HG02678 (cell line): Measurements from ENCODE around the gene TUBD1.
"Not testable (repeated sequence)": the region's sequence is repeated elsewhere in the genome, so short reads cannot be mapped to it uniquely, and the experiment has no call there.

Experiments used
- ATAC-seq: cut with Tn5 transposase; IDR thresholded peaks from one replicate; pipeline ENCODE4 v1.9.1; 2021; ENCODE audit warnings: mild to moderate bottlenecking, moderate library complexity; ENCODE audit not compliant: unreplicated experiment

Gene TUBD1, protein sequence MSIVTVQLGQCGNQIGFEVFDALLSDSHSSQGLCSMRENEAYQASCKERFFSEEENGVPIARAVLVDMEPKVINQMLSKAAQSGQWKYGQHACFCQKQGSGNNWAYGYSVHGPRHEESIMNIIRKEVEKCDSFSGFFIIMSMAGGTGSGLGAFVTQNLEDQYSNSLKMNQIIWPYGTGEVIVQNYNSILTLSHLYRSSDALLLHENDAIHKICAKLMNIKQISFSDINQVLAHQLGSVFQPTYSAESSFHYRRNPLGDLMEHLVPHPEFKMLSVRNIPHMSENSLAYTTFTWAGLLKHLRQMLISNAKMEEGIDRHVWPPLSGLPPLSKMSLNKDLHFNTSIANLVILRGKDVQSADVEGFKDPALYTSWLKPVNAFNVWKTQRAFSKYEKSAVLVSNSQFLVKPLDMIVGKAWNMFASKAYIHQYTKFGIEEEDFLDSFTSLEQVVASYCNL

DNA sequence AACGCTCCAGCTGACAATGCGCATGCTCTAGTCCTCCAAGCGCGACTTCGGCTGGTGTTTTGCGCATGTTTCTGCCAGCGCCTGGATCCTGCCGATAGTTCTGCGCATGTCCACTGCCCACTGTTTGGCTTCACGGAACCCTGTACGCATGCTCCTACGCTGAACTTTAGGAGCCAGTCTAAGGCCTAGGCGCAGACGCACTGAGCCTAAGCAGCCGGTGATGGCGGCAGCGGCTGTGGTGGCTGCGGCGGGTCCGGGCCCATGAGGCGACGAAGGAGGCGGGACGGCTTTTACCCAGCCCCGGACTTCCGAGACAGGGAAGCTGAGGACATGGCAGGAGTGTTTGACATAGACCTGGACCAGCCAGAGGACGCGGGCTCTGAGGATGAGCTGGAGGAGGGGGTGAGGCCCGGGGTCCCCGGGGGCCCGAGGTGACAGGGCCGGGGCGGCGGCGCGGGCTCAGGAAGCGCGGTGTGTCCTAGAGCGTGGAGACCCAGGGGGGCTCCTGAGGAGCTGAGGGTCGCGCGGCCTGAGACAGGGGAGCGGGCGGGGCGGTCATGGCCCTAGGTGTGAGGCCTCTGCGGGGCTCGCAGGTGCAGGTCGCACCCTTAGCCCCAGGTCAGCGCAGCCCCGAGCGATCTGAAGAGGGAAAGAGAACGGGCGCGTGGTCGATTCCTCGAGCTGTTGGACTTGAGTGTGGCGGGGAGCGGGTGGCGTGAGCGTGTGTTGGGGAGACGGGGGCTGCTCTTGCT lies at the start of gene TUBD1, which contains the start of gene RPS6KB1:
TUBD1 (minus strand) TSS at position 20 of the 752 bp plus-strand sequence. CDS start 1,941 bp downstream, outside the sequence.
RPS6KB1 (plus strand) TSS at position 198 of the 752 bp plus-strand sequence; CDS start at position 262, 64 bp downstream.
- ATAC-seq: peak; percentile 88

DNA sequence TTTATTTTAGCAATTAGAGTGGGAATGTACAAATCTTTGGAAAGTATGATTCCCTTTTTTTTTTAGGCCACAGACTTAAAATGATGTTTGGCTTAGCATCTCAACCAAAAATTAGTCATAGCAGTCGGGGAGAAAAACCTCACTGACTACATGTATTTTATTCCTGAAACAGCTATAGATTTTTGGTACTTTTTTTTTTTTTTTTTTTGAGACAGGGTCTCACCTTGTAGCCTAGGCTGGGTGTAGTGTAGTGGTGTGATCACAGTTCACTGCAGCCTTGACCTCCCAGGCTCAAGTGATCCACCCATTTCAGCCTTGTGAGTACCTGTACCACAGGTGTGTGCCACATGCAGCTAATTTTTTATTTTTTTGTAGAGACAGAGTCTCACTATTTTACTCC lies 48.4 kb upstream of the TUBD1 start:
- ATAC-seq: no peak

DNA sequence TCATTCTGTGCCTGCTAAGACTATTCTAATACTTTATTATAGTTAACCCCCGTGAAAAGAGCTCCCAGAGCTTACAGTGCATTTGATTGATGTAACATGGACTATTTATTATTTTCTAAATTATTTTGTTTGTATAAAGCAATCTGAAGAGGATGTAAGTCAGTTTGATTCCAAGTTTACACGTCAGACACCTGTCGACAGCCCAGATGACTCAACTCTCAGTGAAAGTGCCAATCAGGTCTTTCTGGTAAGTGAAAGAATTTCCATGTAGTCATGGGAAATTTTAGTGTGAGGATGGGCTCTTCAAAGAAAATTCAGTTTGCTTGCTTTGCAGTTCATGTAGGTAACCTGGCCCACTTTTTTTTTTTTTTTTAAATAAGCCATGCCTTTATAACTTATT lies 48.0 kb upstream of the TUBD1 start:
- ATAC-seq: not testable (repeated sequence)

DNA sequence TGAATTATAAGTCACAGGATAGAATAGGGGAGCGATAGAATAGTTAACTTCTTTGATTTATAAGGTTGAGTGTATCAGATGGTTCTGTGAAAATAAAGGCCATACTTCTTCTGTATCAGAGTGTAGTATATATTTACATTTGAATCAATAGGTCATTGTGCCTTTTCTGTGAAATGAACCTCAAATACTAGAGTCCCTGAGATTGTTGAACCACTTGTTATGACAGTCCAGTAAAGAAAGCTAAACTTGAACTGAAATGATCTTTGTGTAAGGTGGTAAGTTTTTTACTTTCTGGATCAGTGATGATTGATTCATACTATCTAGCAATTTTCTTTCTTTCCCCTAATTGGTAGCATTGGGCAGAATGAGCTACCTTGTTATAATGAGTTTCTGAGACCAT lies 40.6 kb upstream of the TUBD1 start:
- not testable (repeated sequence) for ATAC-seq

DNA sequence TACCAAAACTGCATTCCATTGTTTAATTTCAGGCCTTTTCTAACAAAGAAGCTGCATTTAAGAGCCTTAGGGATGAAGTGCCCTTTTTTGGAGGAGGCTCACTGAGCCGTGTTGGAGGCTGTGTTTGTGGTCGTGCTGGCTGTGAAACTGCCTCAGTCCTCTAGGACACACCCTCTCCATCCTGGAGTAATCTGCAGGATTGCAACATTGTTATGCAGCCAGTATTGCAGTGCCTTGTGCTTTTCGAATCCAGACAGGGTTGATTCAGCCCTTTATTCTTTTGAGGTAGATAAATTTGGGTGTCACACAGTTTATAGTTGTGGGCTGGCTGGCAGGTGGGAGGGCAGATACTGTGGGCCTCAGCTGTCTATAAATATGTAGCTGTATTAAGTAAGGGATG lies 38.0 kb upstream of the TUBD1 start:
- not testable (repeated sequence) for ATAC-seq

DNA sequence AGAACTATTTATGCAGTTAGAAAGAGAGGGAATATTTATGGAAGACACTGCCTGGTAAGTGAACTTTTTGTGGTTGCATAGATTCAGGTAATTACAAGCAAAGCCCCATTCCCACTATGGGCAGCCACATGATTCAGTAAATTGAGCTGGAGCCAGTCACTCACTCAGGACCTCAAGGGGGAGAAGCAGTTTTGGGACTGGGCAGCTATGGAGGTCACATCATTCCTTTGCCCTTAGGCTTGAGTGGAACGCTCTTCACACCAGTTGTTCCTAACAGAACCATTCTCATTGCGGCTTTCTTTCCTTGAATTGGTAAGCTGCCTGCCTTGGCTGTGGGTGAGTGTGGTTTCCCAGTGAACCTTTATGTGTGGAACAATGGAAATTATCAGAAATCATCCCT lies 37.4 kb upstream of the TUBD1 start:
- not testable (repeated sequence) for ATAC-seq

DNA sequence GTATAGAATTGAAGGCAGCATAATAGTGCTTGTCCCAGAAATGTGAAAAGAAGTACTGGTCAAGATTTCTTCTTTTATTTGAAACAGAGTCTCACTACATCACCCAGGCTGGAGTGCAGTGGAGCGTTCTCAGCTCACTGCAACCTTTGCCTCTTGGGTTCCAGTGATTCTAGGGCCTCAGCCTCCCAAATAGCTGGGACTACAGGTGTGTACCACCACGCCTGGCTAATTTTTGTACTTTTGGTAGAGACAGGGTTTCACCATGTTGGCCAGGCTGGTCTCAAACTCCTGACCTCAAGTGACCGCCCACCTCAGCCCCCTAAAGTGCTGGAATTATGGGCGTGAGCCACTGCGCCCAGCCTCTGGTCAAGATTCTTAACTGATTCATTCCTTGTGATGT lies 27.9 kb upstream of the TUBD1 start:
- not testable (repeated sequence) for ATAC-seq

DNA sequence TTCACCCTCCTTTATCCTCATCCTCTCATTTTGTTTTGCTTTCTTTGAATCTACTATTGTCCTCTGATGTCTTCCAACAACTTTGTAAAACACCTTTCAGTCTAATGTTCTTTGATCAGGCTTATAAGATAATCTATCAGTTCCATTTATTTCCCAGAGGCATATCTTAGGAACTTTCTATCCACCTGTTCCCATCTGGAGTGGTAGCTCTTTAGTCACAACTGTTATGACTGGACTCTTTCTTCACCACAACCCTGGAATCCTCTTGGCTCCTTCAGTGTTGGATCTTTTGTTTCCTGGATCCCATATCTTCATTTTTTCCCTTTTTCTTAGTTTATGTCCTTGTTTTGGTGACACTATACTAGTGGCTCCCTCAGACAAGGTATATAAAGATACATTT lies 23.7 kb upstream of the TUBD1 start:
- no peak for ATAC-seq

DNA sequence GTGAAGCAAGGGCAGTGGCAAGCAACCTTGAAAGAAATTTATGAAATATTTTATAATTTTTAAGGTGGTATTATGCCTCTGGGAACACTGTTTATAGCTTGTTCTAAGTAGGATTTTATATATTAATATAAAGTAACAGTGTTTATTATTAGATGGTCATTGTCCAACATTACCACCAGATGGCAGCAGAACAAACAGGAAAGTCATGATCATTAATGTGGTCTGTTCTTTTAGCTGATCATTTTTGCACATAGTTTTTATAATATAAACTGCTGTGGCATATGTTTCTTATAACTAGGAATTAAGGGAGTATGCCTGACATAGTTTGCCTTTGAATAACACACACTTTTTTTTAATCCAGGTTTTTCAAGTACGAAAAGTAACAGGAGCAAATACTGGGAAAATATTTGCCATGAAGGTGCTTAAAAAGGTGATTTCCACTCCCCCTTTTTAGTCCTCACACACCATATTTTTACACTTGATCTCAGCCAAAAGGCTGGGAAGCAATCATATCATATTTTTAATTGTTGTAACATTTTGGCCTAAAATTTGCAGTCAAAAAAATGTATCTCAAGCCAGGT lies 21.6 kb upstream of the TUBD1 start:
- no peak for ATAC-seq

DNA sequence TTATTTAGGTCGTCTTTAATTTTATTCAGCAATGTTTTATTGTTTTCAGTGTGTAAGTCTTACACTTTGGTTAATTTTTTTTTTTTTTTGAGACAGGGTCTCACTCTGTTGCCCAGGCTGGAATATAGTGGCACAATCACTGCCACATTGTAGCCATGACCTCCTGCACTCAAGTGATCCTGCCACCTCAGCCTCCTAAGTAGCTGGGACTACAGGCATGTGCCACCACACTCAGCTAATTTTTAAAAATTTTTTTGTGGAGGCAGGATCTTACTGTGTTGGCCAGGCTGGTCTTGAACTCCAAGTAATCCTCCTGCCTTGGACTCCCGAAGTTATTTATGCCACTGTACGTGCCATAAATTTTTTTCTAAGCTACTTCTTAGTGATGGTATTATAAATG lies 14.7 kb upstream of the TUBD1 start:
- no peak for ATAC-seq

DNA sequence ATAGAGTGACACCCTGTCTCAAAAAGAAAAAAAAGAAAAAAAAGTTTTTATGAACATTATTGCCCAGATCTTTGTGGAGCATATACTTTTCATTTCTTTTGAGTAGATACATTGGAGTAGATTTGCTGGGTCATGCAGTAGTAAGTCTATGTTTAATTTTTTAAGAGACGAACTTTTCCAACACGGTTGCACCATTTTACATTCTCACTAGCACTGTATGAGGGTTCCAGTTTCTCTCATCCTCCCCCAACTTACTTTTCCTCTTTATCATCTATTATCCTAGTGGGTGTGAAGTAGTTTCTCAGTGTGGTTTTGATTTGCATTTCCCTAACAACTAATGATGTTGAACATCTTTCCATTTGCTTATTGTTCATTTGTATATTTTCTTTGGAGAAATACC lies 10.7 kb upstream of the TUBD1 start:
- no peak for ATAC-seq

DNA sequence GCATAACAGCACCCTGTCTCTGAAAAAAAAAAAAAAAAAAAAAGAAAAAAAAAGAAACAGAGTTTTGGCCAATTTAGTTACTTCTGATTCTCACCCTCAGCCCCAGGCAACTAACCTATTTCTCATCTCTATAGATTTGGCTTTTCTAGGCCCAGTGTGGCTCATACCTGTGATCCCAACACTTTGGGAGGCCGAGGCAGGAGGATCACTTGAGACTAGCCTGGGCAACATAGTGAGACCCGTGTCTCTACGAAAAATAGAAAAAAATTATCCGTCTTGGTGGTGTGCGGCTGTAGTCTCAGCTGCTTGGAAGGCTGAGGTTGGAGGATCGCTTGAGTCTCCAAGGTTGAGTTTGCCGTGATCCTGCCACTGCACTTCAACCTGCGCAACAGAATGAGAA lies 8.9 kb upstream of the TUBD1 start:
- no peak for ATAC-seq

DNA sequence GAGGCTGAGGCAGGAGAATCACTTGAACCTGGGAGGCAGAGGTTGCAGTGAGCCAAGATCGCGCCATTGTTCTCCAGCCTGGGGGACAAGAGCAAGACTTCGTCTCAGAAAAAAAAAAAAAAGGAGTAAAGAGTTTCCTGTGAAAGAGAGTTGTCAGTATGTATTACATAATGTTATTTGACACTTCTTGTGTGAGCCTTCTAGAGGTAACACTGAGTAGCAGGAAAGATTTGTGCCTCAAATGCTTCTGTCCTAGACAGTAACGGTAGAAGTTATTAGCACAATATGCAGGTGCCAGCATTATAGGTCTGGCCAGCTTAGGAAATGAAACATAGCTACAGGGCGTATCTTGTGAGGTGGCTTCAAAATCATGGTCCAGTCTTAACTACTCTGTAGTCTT lies 6.4 kb upstream of the TUBD1 start:
- ATAC-seq: no peak

DNA sequence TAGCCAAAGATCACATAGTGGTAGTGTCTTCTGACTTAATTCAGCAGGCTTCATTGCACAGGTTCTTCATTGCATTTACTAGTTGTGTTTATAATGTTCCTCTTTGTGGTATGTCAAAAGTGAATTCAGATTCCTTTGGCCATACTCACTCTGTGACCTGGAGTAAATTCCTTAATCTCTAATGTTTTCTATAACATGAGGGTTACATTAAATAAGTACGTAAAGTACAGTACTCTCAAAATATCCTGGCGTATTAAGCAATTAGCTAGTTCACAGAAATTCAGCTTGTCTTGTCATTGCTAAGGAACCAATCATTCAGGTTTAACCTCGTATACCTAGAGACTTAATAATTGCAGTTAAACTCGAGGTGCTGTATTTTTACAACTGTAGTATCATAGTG lies 4.3 kb upstream of the TUBD1 start:
- ATAC-seq: no peak

DNA sequence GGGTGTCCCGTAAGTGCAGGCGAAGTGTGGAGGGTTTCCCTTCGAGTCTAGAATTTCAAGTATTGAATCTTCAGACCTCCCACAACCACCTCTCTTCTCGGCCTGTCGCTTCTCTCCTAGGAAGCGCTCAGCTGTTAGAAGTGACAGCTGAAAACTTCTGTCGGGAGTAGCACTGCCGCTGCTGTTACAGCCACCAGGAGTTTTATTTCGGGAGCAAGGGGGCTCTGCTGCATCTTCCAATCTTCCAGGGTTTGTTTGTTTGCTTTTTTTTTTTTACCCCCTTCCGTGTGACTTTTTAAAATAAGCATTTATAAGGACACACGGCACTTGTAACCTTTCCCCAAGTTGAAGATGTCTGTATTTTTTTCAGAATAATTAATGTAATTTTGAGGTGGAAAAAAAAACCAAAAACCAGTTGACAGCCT lies 945 bp upstream of the TUBD1 start:
- ATAC-seq: no peak

DNA sequence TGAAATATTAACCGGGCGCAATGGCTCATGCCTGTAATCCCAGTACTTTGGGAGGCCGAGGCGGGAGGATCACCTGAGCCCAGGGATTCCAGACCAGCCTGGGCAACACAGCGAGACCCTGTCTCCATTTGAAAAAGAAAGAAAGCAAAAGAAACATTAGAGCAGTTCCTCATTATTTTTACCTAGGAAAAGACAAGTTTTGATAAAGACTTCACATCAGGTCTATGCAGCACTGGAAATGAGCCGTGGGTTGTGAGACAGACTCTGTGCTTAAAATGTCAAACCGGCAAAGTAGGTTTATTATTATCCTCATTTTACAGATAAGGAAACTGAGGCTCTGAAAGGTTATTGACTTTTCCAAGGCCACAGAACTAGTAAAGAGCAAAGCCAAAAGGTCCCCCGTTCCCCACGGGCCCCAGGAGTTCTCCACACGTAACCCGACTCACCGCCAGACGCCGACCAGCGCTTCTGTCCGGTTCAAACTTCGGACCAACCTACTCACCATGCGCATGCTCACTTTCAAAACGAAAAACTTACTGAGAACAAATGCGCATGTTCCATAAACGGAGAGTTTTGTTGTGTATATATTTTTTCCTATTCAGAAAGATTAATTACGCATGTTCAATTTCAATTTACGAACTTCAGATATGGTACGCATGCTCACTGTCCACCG lies 356 bp downstream of the TUBD1 start:
- peak; percentile 58 for ATAC-seq

DNA sequence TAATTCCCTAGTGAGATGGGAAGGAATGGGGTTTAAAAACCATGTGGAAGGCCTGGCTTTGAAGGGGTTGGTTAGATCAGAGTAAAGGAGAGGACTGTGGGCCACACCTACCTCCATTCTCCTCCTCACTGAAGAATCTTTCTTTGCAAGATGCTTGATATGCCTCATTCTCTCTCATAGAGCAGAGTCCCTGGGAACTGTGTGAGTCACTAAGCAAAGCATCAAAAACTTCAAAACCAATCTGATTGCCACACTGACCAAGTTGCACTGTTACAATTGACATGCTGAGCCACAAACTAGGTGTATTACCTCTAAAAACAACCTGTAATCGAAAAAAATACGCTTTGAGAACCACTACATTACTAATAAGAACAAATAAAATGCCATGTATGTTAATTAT lies 2.0 kb downstream of the TUBD1 start:
- no peak for ATAC-seq

DNA sequence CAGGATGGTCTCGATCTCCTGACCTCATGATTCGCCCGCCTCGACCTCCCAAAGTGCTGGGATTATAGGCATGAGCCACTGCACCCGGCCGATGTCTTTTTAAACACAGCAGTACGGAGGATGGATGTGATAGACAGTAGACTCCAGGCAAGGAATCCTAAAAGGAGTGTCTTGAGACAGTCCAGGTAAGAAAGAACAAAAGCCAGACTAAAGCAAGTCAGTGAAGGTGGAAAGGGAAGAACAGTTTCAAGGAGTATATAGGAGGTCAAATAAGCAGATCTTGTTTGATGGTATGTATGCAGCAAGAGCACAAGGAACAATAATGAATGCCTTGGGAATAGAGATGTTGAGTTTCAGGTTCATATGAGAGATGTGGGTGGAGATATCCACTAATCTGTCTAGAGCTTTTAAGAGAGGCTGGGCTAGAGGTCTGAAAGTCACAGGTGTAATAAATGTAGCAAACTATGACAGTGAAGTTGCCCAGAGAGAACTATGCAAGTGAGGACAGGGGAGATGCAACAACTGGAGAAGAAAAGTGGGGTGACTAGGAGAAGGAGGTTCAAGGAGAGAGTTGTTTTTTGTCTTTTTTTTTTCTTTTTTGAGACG lies 4.5 kb downstream of the TUBD1 start:
- no peak for ATAC-seq

DNA sequence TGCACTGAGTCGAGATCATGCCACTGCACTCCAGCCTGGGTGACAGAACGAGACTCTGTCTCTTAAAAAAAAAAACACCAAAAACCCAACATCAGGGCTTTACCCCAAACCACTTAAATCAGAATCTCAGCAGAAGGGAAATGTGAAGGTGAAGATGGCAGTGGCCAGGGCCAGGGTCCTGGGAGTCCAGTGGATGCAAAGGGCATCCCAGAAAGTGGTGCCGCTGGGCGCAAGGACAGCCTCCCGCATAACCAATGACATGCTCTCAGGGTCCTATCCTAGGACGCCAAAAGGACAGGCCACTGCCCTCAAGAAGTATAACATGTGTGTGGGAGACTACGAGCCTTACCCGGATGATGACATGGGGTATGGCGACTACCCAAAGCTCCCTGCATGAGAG lies 7.9 kb downstream of the TUBD1 start:
- no peak for ATAC-seq

DNA sequence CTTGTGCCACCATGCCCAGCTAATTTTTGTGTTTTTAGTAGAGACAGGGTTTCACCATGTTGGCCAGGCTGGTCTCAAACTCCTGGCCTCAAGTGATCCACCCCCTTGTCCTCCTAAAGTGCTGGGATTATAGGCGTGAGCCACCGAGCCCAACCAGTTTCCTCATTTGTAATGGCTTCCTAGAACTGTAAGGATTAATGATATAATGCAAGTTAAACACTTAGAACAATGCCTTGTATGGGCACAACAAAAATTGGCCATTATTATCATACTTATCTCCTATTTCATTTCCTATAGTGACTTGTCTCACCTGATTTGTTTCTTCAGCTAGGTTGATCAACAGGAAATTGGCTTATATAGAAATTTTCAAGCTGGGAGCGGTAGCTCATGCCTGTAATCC lies 14.1 kb downstream of the TUBD1 start:
- ATAC-seq: no peak

DNA sequence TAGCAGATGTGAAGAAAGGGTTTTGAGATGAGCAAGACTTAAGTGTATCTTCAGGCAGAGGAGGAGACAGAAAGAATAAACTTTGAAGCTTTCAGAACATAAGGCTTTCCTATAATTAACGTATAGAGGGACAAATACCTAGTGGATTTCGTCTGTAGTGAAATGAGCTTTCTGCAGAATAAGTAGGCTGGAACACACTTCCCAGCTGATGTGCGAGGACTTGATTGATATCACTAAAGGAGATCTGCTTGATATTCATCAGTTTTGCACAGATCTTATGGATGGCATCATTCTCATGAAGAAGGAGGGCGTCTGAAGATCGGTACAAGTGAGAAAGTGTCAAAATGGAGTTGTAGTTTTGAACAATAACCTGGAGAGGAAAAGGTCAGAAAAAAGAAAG lies 14.8 kb downstream of the TUBD1 start:
- ATAC-seq: no peak
